ENCODE results near the gene HACD1. TPM values are rescaled to one million over a fixed set of nuclear protein-coding genes. Genes with fewer than 3 reads are reported as not detected.

HACD1 gene
- total and polyA plus RNA-seq, 2 of the 4 experiments (the other 2 are of a cell fraction): 10.0 to 24.9 TPM

DNA sequence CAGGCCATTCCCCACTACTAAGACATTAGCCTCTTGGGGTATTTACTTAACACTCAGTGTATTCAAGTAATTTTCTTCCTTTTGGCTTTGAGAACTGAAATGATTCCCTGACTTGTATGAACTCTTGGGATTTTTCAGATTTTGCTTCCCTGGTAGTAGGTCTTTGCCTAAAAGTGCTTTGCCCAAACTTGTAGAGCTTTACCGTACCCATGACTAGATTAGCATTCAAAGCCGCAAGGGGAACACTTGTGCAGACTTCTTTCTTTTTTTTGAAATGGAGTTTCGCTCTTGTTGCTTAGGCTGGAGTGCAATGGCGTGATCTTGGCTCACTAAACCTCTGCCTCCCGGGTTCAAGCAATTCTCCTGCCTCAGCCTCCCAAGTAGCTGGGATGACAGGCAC lies 20.7 kb upstream of the HACD1 start:
- Histone ChIP-seq H2AK9ac (replicated peaks; ENCODE audit: low read depth, low read length, poor library complexity) (no peak overlapping the region), H2BK15ac (ENCODE audit: low read depth, low read length) (no peak overlapping the region), H3K23ac (ENCODE audit: low read depth, low read length) (no peak overlapping the region), H2AFZ (replicated peaks; ENCODE audit: low read length, poor library complexity) (no peak overlapping the region), H3K9me1 (ENCODE audit: insufficient read depth, low read length) (no peaks in the 10 kb centered on the region), H3K9ac (ENCODE audit: low read depth, low read length) (no peak overlapping the region), H3K14ac (replicated peaks; ENCODE audit: low read depth, low read length) (no peak overlapping the region), H3K27me3 (ENCODE audit: control insufficient read depth, insufficient read depth, low read length) (no peaks in the 10 kb centered on the region), H2AK5ac (ENCODE audit: low read depth, low read length) (no peak overlapping the region), H3K4me2 (ENCODE audit: low read depth, low read length) (no peak overlapping the region), H3K4ac (ENCODE audit: low read depth, low read length) (no peak overlapping the region), H2BK20ac (ENCODE audit: low read depth, low read length) (no peak overlapping the region), H3K9me3 (ENCODE audit: control insufficient read depth, insufficient read depth, low read length) (no peaks in the 10 kb centered on the region), H3K36me3 (ENCODE audit: control insufficient read depth, insufficient read depth, low read length) (no peaks in the 10 kb centered on the region), H3K79me1 (ENCODE audit: low read depth in 1 of 2, low read length in 2 of 2) (peaks cover 10 to 15% of the 10 kb centered on the region in 2 experiments; a peak in 3 of 4 replicates), H3K4me3 (ENCODE audit: insufficient read depth, low read depth, low read length) (no peak overlapping the region), H2BK5ac (ENCODE audit: low read depth, low read length, poor library complexity, severe bottlenecking) (no peak overlapping the region), H4K91ac (ENCODE audit: insufficient read depth, low read depth, low read length) (no peak overlapping the region), H3K4me1 (ENCODE audit: control insufficient read depth, insufficient read depth, low read length) (no peaks in the 10 kb centered on the region), H4K5ac (ENCODE audit: low read depth, low read length) (no peak overlapping the region), H3K27ac (ENCODE audit: insufficient read depth, low read length) (no peak overlapping the region), H4K8ac (ENCODE audit: low read depth in 2 of 2, low read length in 2 of 2) (no peak overlapping the region), H3K56ac (ENCODE audit: extremely low read depth, insufficient read depth, low read length) (no peak overlapping the region), H3K18ac (ENCODE audit: low read depth, low read length) (no peak overlapping the region), H2BK120ac (ENCODE audit: low read depth, low read length) (no peak overlapping the region), H4K20me1 (ENCODE audit: insufficient read depth, low read length) (no peaks in the 10 kb centered on the region)
- DNase-seq (no peak), ATAC-seq (ENCODE audit: low read depth) (no peak)
- POLR2A ChIA-PET (ENCODE audit: unreplicated experiment): no interaction called here
- dilution Hi-C loops (cut with HindIII; ENCODE audit: low sequenced_read_pairs, unreplicated experiment) (no loop called here), in situ Hi-C loops (cut with MboI; ENCODE audit: low sequenced_read_pairs) (no loop called here), intact Hi-C loops (cut with micrococcal nuclease) (no loop called here)
- BruUV-seq (replicated peaks): no TSS peak
- TF ChIP-seq MAZ (IDR thresholded peaks at IDR 0.05; ENCODE audit: borderline replicate concordance, low read depth, low read length) (no peak), CHD1 (IDR thresholded peaks at IDR 0.05; ENCODE audit: low read depth, low read length) (no peak), RFX5 (IDR thresholded peaks at IDR 0.05; ENCODE audit: low read depth, low read length) (no peak), BHLHE40 (IDR thresholded peaks at IDR 0.05; ENCODE audit: low read depth, low read length) (no peak), SMC3 (IDR thresholded peaks at IDR 0.05; ENCODE audit: low read depth, low read length) (no peak), POLR2A (IDR thresholded peaks at IDR 0.05; ENCODE audit: low read depth, low read length) (no peak)
- TF ChIP-seq, protein P1, sequence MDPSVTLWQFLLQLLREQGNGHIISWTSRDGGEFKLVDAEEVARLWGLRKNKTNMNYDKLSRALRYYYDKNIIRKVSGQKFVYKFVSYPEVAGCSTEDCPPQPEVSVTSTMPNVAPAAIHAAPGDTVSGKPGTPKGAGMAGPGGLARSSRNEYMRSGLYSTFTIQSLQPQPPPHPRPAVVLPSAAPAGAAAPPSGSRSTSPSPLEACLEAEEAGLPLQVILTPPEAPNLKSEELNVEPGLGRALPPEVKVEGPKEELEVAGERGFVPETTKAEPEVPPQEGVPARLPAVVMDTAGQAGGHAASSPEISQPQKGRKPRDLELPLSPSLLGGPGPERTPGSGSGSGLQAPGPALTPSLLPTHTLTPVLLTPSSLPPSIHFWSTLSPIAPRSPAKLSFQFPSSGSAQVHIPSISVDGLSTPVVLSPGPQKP (IDR thresholded peaks at IDR 0.05; ENCODE audit: borderline replicate concordance, low read depth, low read length): no peak
- WGBS, 2 experiments (ENCODE audit: extremely low coverage in 2 of 2, insufficient read length in 1 of 2): no CpG with 5 or more reads among the region's 5 CpGs
- CTCF ChIA-PET: no interaction called here

All from IMR-90 (cell line).